Lung microvascular endothelial cell (primary cell): ENCODE results near the gene CLEC16A. TPM values are rescaled to one million over a fixed set of nuclear protein-coding genes. Genes with fewer than 3 reads are reported as not detected.

Experiments used
- DNase-seq, 2 donors: peaks; one replicate each; pipeline versions ENCODE4 v3.0.0 to v3.0.0-alpha.2; 2010; ENCODE audit warnings: low read depth in 2 of 2
- total RNA-seq: library from RNA; depleted of rRNA; stranded (reverse); fragments of >200 nt; gene quantifications from 2 replicates; pipeline ENCODE4 v1.2.1, GENCODE V29; 2014

CLEC16A gene
- total RNA-seq, 1 donor from 2014 or later, result 23.4 TPM

DNA sequence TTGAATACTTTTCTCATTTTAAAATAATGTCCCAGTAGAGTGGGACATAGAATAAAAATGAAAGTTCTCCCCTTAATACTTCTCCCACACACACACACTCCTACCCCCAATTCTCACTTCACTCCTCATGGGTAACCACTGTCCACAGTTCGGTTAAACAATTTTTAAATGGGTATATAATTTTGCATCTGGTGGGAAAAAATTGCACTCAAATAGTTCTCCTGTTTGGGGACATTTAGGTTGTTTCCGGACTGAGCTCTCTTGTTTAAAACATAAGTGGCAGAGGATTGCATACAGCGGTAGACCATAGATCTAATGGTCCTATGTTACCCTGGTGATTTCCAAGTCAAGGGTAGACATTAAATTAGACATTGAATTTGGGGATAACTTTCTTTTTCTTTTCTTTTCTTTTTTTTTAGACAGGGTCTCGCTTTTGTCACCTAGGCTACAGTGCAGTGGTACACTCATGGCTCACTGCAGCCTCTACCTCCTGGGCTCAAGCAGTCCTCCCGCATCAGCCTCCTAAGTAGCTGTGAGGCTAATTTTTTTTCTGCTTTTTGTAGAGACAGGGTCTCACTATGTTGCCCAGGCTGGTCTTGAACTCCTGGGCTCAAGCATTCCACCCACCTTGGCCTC lies 173.3 kb downstream of the CLEC16A start:
- no peak for DNase-seq

- DNase-seq, result no peak
Observed at GRCh38 chr16:11118479-11118878, 174.1 kb downstream of the CLEC16A start.

- peak; percentile 21 to 55 for DNase-seq
Observed at GRCh38 chr16:11121083-11121608, 176.8 kb downstream of the CLEC16A start.

- peak in 1 of 2 donors; percentile 47 for DNase-seq
Observed at GRCh38 chr16:11121914-11122692, 177.7 kb downstream of the CLEC16A start.

DNA sequence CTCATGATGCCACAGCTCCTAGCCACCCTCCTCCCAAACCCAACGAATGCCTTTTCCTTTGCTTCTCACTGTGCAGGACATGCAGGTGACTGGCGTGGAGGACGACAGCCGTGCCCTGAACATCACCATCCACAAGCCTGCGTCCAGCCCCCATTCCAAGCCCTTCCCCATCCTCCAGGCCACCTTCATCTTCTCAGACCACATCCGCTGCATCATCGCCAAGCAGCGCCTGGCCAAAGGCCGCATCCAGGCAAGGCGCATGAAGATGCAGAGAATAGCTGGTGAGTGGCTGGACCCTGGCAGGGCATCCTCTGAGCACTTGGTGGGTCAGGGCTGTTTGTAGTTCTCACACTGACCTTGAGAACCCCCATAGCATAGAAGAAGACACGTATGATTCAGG lies 179.3 kb downstream of the CLEC16A start:
- DNase-seq, result no peak

- no peak for DNase-seq
Observed at GRCh38 chr16:11125936-11126335, 181.6 kb downstream of the CLEC16A start.

DNA sequence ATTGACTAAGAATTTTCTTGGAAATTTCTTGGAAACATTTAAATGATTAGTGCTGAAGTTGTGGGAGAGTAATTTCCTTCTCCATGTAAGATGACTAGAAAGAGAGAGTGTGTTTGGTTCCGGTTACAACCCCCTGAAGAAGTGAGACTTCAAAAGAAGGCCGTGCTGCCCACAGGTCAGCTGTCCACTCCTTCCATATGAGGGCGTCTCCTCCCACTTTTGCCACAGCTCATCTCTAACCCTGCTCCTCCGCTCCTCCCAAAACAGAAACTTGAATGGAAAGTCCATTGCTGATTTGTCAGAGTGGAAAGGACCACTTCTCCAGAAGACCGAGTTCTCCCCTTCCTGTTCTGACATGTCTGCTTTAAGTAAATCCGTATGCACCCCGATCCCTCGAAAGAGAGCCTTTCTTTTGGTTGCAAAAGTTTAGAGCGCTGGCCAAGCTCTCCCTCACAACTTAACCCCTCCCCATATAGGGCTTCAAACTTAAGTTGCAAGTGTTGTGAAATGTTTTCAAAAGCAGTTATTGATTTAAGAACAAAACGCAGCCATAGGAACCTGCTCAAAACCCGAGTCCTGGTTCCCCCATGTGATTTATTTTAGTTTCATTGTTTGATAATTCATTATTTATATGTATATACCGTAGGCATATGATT lies 182.2 kb downstream of the CLEC16A start:
- no peak for DNase-seq

GRCh38 chr16:11127610-11128195 lies 183.3 kb downstream of the CLEC16A start:
- no peak for DNase-seq

- DNase-seq, result peak in 1 of 2 donors; percentile 27
Observed at GRCh38 chr16:11128211-11129141, 184.1 kb downstream of the CLEC16A start.

DNA sequence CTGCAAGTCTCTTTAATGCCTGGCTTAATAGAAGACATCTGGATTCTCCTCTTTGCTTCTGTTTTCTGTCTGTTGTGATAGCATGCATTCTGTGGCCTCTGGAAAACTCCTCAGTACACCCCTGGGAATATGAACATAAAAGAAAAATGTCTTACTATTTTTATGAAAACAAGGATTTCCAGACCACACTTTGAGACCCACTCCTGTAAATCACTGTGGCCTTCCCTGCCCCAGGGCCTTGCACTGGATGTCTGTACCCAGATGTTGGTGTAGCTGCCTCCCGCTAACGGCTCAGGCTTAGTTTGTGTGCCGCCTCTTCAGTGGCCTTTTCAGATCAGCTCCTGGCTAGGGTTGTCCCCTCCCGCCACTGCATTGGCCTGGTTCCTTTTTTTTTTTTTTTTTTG lies 185.0 kb downstream of the CLEC16A start:
- DNase-seq, result no peak

DNA sequence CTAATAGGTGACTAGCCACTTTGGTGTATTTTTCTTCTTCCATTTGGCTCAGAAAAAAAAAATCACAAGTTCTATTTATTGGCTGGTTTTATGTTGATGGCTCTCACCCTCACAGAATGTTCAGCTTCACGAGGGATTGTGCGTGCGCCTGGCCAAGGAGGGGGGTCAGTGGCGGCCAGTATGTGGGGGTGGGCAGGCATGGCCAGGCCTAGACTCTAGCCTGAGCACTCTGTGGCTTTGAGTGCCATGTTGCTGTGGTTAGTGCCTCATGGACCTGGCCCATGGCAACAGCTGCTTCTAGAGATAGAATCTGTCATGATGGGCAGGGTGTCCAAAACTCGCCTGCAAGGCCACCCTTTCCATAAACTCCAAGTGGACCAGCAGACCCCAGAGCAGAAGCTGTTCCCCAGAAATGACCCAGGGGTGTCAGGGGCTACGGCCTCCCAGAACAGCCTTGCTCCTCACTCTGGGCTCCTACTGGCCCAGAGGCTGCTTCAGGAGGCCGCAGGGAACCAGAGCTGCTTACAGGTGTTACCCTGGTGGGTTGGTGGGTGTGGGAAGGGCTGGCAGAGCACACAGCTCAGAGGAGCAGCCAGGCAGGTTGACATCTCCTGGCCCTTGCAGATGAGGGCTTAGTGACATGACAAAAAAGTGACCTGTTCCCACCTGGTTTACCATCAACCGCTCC lies 186.8 kb downstream of the CLEC16A start:
- no peak for DNase-seq

- DNase-seq, result no peak
Observed at GRCh38 chr16:11131706-11132105, 187.3 kb downstream of the CLEC16A start.

GRCh38 chr16:11133344-11133943 lies 189.1 kb downstream of the CLEC16A start:
- peak; percentile 83 to 92 for DNase-seq

- DNase-seq, result no peak
Observed at GRCh38 chr16:11134722-11135463, 190.5 kb downstream of the CLEC16A start.

DNA sequence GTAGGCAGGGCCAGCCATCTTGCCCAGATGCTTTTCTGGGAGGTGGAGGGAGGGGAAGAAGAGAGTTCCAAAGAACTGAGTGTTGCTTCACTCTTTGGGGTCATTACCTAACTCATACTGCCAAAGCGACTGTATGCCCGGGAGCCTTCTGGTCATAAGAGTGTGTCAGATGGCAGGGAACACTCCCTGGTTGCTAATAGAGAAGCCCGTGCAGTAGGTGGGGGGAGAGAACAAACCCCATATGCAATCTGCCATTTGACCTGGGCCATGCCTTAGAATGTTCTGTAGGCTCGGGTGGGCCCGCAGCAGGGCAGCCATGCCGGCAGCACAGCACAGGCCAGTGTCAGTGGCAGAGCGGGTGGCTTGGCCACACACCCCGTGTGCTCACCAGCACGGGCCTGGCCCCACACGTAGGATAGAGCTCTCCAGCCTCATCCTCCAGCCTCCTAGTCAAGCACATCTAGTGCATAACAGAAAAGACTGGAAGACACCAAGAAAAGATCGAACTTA lies 191.2 kb downstream of the CLEC16A start:
- DNase-seq, result no peak

GRCh38 chr16:11136600-11136999 lies 192.2 kb downstream of the CLEC16A start:
- DNase-seq, result peak; percentile 53 to 76

DNA sequence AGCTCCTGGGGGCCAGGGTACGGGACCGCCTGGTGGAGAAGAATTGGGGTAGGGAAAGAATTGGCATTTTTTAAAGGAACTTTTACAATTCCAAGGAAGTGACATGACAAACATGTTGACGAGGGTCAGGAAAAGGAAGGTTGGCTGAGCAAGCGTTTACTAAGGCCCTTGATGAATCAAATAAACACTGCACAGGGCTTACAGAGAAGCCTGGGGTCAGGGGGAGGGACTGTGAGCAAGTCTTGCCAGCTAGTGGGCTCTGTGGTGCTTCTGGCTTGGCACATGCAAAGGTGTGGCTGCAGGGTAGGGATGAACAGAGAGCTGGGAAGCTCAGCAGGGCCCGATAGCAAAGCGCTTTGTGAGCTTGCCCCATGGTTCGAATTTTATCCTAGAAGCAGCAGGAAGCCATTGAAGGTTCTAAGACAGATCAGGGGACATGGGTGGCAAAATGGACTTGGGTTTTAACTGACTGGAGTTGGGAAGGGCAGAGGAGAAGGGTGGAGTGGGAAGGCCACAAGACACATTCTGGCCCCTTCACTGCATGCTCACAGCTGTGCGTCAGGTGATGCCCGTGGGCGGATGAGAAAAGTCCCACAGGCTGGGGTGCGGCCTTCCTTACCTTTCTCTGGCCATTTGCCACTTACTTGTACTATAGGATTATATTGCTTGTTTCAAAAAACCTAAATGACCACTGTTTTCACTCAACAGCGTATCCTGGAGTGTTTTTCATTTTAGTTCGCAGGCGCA lies 193.8 kb downstream of the CLEC16A start:
- DNase-seq, result peak in 1 of 2 donors; percentile 65

DNA sequence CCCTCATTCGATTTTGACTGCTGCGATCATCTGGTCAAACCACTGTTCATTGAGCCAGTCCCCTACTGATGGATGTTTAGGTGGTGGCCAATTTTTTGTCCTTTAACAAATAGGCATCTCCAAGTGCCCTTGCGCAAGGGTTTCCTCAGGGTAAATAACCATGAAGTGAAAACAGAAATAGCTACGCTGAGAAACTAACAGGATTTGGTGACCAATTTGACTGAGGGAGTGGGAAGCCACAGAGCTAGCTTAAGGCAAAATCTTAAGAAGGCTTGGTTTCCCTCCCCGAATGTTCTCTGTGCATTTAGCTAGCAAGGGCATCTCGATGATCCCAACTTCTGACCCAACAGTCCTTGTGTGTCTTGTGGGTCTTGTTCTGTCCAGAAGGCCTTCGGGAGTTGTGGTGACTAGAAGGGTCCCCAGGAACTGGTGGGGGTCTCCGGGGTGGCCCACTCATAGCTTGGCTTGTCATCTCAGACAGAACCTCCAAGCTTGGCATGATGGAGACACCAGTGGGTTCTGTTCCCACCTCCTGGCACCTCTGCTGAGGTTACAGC lies 194.5 kb downstream of the CLEC16A start:
- no peak for DNase-seq
